DOHH2 (cell line): ENCODE measurements around the gene LAMB3.

Experiments used
- H3F3A ChIP-seq: fragments of 200-600 bp; sonication (generic), shearing (Covaris generic); 2 replicates; pipeline ENCODE4 v1.6.0; 2016; ENCODE audit warnings: antibody characterized with exemption, mild to moderate bottlenecking; ENCODE audit not compliant: control insufficient read depth, insufficient read depth
- H3K27ac ChIP-seq: fragments of 200-600 bp; sonication (generic); 2 replicates; pipeline ENCODE4 v1.5.1; 2014; ENCODE audit warnings: low read depth, mild to moderate bottlenecking, low read length, moderate library complexity
- H3K27me3 ChIP-seq: fragments of 200-600 bp; sonication (generic); 2 replicates; pipeline ENCODE4 v1.6.1; 2014; ENCODE audit warnings: mild to moderate bottlenecking, low read length, mixed read lengths; ENCODE audit not compliant: control insufficient read depth
- H3K36me3 ChIP-seq: fragments of 200-600 bp; sonication (generic); 2 replicates; pipeline ENCODE4 v1.6.1; 2014; ENCODE audit warnings: mild to moderate bottlenecking, low read length, moderate library complexity, mixed read lengths; ENCODE audit not compliant: control insufficient read depth
- H3K4me1 ChIP-seq: fragments of 200-600 bp; sonication (generic); 2 replicates; pipeline ENCODE4 v1.6.1; 2014; ENCODE audit warnings: mild to moderate bottlenecking, low read length, mixed read lengths; ENCODE audit not compliant: control insufficient read depth
- H3K4me2 ChIP-seq: fragments of 200-600 bp; sonication (generic); 2 replicates; pipeline ENCODE4 v1.6.0; 2014; ENCODE audit warnings: mild to moderate bottlenecking, low read length, moderate library complexity
- H3K4me3 ChIP-seq: fragments of 200-600 bp; sonication (generic); 2 replicates; pipeline ENCODE4 v1.5.1; 2014; ENCODE audit warnings: mild to moderate bottlenecking, low read length, mixed read lengths
- H3K79me2 ChIP-seq: fragments of 200-600 bp; sonication (generic); 2 replicates; pipeline ENCODE4 v1.6.1; 2014; ENCODE audit warnings: mild to moderate bottlenecking, low read length, mixed read lengths; ENCODE audit not compliant: control insufficient read depth
- H3K9me2 ChIP-seq: fragments of 200-600 bp; sonication (generic); replicated peaks from 2 replicates; pipeline ENCODE4 v1.6.1; 2014; ENCODE audit warnings: mild to moderate bottlenecking, low read length, mixed read lengths; ENCODE audit not compliant: control insufficient read depth
- H3K9me3 ChIP-seq: fragments of 200-600 bp; sonication (generic); 2 replicates; pipeline ENCODE4 v1.6.1; 2014; ENCODE audit warnings: antibody characterized with exemption, low read length, mixed read lengths; ENCODE audit not compliant: control insufficient read depth, insufficient read depth
- H4K20me1 ChIP-seq: fragments of 200-600 bp; sonication (generic); 2 replicates; pipeline ENCODE4 v1.6.0; 2014; ENCODE audit warnings: low read depth, mild to moderate bottlenecking, antibody characterized with exemption, low read length, moderate library complexity; ENCODE audit not compliant: control insufficient read depth, insufficient read depth
- CTCF ChIP-seq: fragments of 200-600 bp; sonication (generic); IDR thresholded peaks from one replicate; pipeline ENCODE4 v1.5.1; 2014; ENCODE audit warnings: antibody characterized with exemption, mild to moderate bottlenecking, low read depth, low read length; ENCODE audit not compliant: poor library complexity, severe bottlenecking
- EZH2phosphoT487 ChIP-seq: fragments of 200-600 bp; sonication (generic); IDR thresholded peaks from 2 replicates; pipeline ENCODE4 v1.6.1; 2017; ENCODE audit warnings: borderline replicate concordance, mild to moderate bottlenecking, antibody characterized with exemption, low read length, moderate library complexity, mixed read lengths

LAMB3 gene

GRCh38 chr1:209614151-209614420 lies 38.1 kb downstream of the LAMB3 start:
- Histone ChIP-seq H3K36me3 (no peaks in the 10 kb centered on the region), H3K27me3 (no peaks in the 10 kb centered on the region)

DNA sequence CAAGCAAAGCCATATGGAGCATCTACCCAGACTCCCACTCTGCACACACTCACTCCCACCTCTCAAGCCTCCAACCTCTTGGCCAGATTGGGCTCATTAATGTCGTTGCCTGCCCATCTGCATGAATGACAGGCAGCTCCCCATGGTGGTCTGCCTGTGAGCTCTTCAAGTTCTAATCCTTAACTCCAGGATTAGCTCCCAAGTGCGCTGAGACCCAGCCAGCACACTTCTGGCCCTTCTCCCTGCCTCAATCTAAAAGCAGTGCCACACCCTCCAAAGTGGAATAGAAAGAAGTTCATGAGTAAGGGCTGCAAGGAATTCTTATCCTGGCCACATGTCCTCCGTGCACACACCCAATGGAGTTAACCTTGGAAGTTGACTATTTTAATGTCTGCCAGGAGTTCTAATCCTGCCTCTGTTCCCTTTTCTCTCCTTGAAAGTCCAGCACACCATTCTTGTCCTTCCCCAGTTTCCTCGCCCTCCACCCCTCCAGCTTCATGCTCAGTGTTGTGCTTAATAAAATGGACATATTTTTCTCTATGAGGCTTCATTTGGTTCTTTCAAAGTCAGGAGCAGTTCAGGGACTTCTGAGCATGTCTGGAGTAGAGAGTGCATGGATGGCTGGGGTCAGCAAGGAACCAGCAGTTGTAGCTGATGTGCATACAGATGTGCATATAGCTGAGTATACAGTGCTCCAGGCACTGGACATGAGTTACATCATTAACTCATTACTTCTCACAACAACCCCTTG lies 38.6 kb downstream of the LAMB3 start:
- Histone ChIP-seq H3K4me3 (no peak overlapping the region), H3K36me3 (no peaks in the 10 kb centered on the region), H3K27ac (no peak overlapping the region), H4K20me1 (no peaks in the 10 kb centered on the region), H3K27me3 (no peaks in the 10 kb centered on the region), H3K4me1 (no peaks in the 10 kb centered on the region), H3F3A (no peaks in the 10 kb centered on the region), H3K9me3 (no peaks in the 10 kb centered on the region), H3K4me2 (no peak overlapping the region), H3K79me2 (no peaks in the 10 kb centered on the region), H3K9me2 (no peaks in the 10 kb centered on the region)
- TF ChIP-seq CTCF (no peak), EZH2phosphoT487 (no peak)

More at GRCh38 chr1:209614151-209614420, 38.1 kb downstream of the LAMB3 start:
- no peak overlapping the region for H3K4me3 ChIP-seq
- H4K20me1 ChIP-seq, result no peaks in the 10 kb centered on the region
- no peak overlapping the region for H3K4me2 ChIP-seq
- TF ChIP-seq CTCF, result no peak
- TF ChIP-seq EZH2phosphoT487, result no peak
- no peak overlapping the region for H3K27ac ChIP-seq
- no peaks in the 10 kb centered on the region for H3K9me2 ChIP-seq
- no peaks in the 10 kb centered on the region for H3K4me1 ChIP-seq
- H3K9me3 ChIP-seq, result no peaks in the 10 kb centered on the region
- no peaks in the 10 kb centered on the region for H3F3A ChIP-seq
- H3K79me2 ChIP-seq, result no peaks in the 10 kb centered on the region

- H3K9me3 ChIP-seq, result no peaks in the 10 kb centered on the region
- H3K36me3 ChIP-seq, result no peaks in the 10 kb centered on the region
- H3K27me3 ChIP-seq, result no peaks in the 10 kb centered on the region
- no peaks in the 10 kb centered on the region for H3K4me1 ChIP-seq
- no peaks in the 10 kb centered on the region for H3F3A ChIP-seq
- H4K20me1 ChIP-seq, result no peaks in the 10 kb centered on the region
- no peak overlapping the region for H3K4me3 ChIP-seq
- no peaks in the 10 kb centered on the region for H3K9me2 ChIP-seq
- TF ChIP-seq EZH2phosphoT487, result no peak
- TF ChIP-seq CTCF, result no peak
- no peaks in the 10 kb centered on the region for H3K79me2 ChIP-seq
- no peak overlapping the region for H3K4me2 ChIP-seq
- no peak overlapping the region for H3K27ac ChIP-seq
Measured at GRCh38 chr1:209612646-209613399, 39.4 kb downstream of the LAMB3 start.
